Ureter (tissue), 1 donor: ENCODE data around the gene SLC18A3. TPM values are rescaled to one million over a fixed set of nuclear protein-coding genes. Genes with fewer than 3 reads are reported as not detected.

Experiments
- DNase-seq: peaks from one replicate; pipeline ENCODE4 v3.0.0-alpha.2; 2020; ENCODE audit warnings: low spot score
- total RNA-seq: library from RNA; stranded (reverse); gene quantifications from one replicate; pipeline ENCODE4 v1.2.4, GENCODE V29; 2023
- donor health status: DM: yes; HTN: yes; CAD: no.

SLC18A3 gene
- total RNA-seq, 1 donor from 2014 or later: not detected

GRCh38 chr10:49651039-49651835, 41.1 kb downstream of the SLC18A3 start:
- peak; percentile 32 for DNase-seq

- peak; percentile 15 for DNase-seq
These were observed 41.8 kb downstream of the SLC18A3 start for GRCh38 chr10:49651917-49652316.

GRCh38 chr10:49652421-49653272, 42.5 kb downstream of the SLC18A3 start:
- no peak for DNase-seq

- DNase-seq: no peak
These were observed 43.3 kb downstream of the SLC18A3 start for GRCh38 chr10:49653273-49653929.

- no peak for DNase-seq
These were observed 44.1 kb downstream of the SLC18A3 start for GRCh38 chr10:49654036-49654693.

GRCh38 chr10:49655099-49655498, 45.0 kb downstream of the SLC18A3 start:
- DNase-seq: no peak

- no peak for DNase-seq
These were observed 46.9 kb downstream of the SLC18A3 start for GRCh38 chr10:49656845-49657493.

- no peak for DNase-seq
These were observed 47.5 kb downstream of the SLC18A3 start for GRCh38 chr10:49657606-49658005.

- DNase-seq: no peak
These were observed 51.2 kb downstream of the SLC18A3 start for GRCh38 chr10:49661140-49661856.

Other genes with a start within 250 kb of the SLC18A3 start
- not detected for gene DRGX, start 214.2 kb upstream of the SLC18A3 start, total RNA-seq
- gene ERCC6, start 71.2 kb upstream of the SLC18A3 start, total RNA-seq: 28.0 TPM
- gene CHAT, start 3.7 kb downstream of the SLC18A3 start, total RNA-seq: not detected
- not detected for gene C10orf53, start 69.3 kb downstream of the SLC18A3 start, total RNA-seq
- gene OGDHL, start 152.0 kb downstream of the SLC18A3 start, total RNA-seq: 6.0 TPM